Vagina (tissue), 2 donors: ENCODE results near the gene LARP1.

Experiments
- POLR2A ChIP-seq, 2 donors: fragments of 450-650 bp; IDR thresholded peaks; one replicate each; pipeline ENCODE4 v1.6.1; 2017; ENCODE audit warnings: antibody characterized with exemption in 2 of 2, mild to moderate bottlenecking in 2 of 2, moderate library complexity in 2 of 2
- POLR2AphosphoS5 ChIP-seq, 2 donors: sonication (generic); formaldehyde crosslinking; IDR thresholded peaks; one replicate each; pipeline ENCODE4 v1.9.0; 2017; ENCODE audit warnings: antibody characterized with exemption in 2 of 2, mild to moderate bottlenecking in 2 of 2, low read depth in 1 of 2; ENCODE audit not compliant: insufficient read depth in 1 of 2
- TF ChIP-seq, protein P1 (sequence below), 3 experiments: fragments of 450-650 bp in 2 of 3; fragments of 200-600 bp in 1 of 3; sonication (generic) in 1 of 3; IDR thresholded peaks; one replicate each; pipeline ENCODE4 v1.5.1; 2017 to 2019; ENCODE audit warnings: antibody characterized with exemption in 3 of 3, mild to moderate bottlenecking in 2 of 3, moderate library complexity in 2 of 3

- TF ChIP-seq, protein P1, sequence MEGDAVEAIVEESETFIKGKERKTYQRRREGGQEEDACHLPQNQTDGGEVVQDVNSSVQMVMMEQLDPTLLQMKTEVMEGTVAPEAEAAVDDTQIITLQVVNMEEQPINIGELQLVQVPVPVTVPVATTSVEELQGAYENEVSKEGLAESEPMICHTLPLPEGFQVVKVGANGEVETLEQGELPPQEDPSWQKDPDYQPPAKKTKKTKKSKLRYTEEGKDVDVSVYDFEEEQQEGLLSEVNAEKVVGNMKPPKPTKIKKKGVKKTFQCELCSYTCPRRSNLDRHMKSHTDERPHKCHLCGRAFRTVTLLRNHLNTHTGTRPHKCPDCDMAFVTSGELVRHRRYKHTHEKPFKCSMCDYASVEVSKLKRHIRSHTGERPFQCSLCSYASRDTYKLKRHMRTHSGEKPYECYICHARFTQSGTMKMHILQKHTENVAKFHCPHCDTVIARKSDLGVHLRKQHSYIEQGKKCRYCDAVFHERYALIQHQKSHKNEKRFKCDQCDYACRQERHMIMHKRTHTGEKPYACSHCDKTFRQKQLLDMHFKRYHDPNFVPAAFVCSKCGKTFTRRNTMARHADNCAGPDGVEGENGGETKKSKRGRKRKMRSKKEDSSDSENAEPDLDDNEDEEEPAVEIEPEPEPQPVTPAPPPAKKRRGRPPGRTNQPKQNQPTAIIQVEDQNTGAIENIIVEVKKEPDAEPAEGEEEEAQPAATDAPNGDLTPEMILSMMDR (IDR thresholded peaks at IDR 0.05): no peak
- TF ChIP-seq POLR2A (IDR thresholded peaks at IDR 0.05): no peak
- no peak for TF ChIP-seq POLR2AphosphoS5 (IDR thresholded peaks at IDR 0.05; ENCODE audit: insufficient read depth in 1 of 2, low read depth in 1 of 2)
These were observed 40.0 kb downstream of the LARP1 start for GRCh38 chr5:154795235-154795596.
